Calu3 (cell line): Measurements from ENCODE around the gene CMKLR1. TPM values are rescaled to one million over a fixed set of nuclear protein-coding genes. Genes with fewer than 3 reads are reported as not detected.

Experiments used
- BruUV-seq: library from RNA; stranded (reverse); fragments of 400-500 nt; replicated peaks from 2 replicates; lab custom pipeline; 2021; lab: Mats Ljungman, UMichigan
- CTCF ChIA-PET: fragments of 300-600 bp; sonication (Branson Sonifier 250); formaldehyde crosslinking; loops from one replicate; lab custom pipeline; 2022; ENCODE audit warnings: antibody characterized with exemption; lab: Charles Lee
- DNase-seq: peaks from one replicate; pipeline ENCODE4 v3.0.0; 2022
- H3K27ac Mint-ChIP-seq: one replicate; pipeline ENCODE4 v1.8.0; 2022; ENCODE audit warnings: mixed read lengths; ENCODE audit not compliant: unreplicated experiment
- H3K27me3 Mint-ChIP-seq: one replicate; pipeline ENCODE4 v1.8.0; 2022; ENCODE audit warnings: mixed read lengths; ENCODE audit not compliant: unreplicated experiment
- H3K36me3 Mint-ChIP-seq: one replicate; pipeline ENCODE4 v1.8.0; 2022; ENCODE audit warnings: mild to moderate bottlenecking, moderate library complexity, mixed read lengths; ENCODE audit not compliant: insufficient read depth, unreplicated experiment
- H3K4me1 Mint-ChIP-seq: one replicate; pipeline ENCODE4 v1.8.0; 2022; ENCODE audit warnings: mild to moderate bottlenecking, low read depth, mixed read lengths; ENCODE audit not compliant: unreplicated experiment
- H3K4me3 Mint-ChIP-seq: one replicate; pipeline ENCODE4 v1.8.0; 2022; ENCODE audit warnings: mild to moderate bottlenecking, low read depth, moderate library complexity, mixed read lengths; ENCODE audit not compliant: unreplicated experiment
- H3K9me3 Mint-ChIP-seq: one replicate; pipeline ENCODE4 v1.8.0; 2022; ENCODE audit warnings: low read depth, mixed read lengths; ENCODE audit not compliant: unreplicated experiment
- CTCF ChIP-seq: fragments of 200-600 bp; IDR thresholded peaks from one replicate; pipeline ENCODE4 v1.8.0; 2022; ENCODE audit warnings: antibody characterized with exemption; ENCODE audit not compliant: unreplicated experiment
- intact Hi-C: fragments of 100-400 bp; cut with micrococcal nuclease; formaldehyde crosslinking; loops from one replicate; pipeline ENCODE4 v1.10.0; 2022; ENCODE audit not compliant: unreplicated experiment
- total RNA-seq: library from RNA; stranded (reverse); gene quantifications from 2 replicates; pipeline ENCODE4 v1.2.3, GENCODE V29; 2022

CMKLR1 gene
- total RNA-seq, 1 experiment from 2014 or later = not detected

- Mint-ChIP-seq H3K36me3 (no peaks in the 10 kb centered on the region), H3K4me1 (no peaks in the 10 kb centered on the region), H3K9me3 (peaks cover 4% of the 10 kb centered on the region), H3K27ac (no peak overlapping the region), H3K4me3 (no peak overlapping the region), H3K27me3 (peaks cover 47% of the 10 kb centered on the region)
- no TSS peak for BruUV-seq
- TF ChIP-seq CTCF = no peak
- no peak for DNase-seq
- CTCF ChIA-PET = no interaction called here
- intact Hi-C loops = no loop called here
Measured at GRCh38 chr12:108371801-108372344, 32.8 kb upstream of the CMKLR1 start.

GRCh38 chr12:108370415-108370814 is 31.3 kb upstream of the CMKLR1 start:
- no peak for DNase-seq
- CTCF ChIA-PET = no interaction called here
- intact Hi-C loops = no loop called here

GRCh38 chr12:108369736-108370396 is 30.8 kb upstream of the CMKLR1 start:
- BruUV-seq = no TSS peak
- H3K36me3 Mint-ChIP-seq = no peaks in the 10 kb centered on the region
- no peaks in the 10 kb centered on the region for H3K4me1 Mint-ChIP-seq
- intact Hi-C loops = no loop called here
- no peak for DNase-seq
- CTCF ChIA-PET = no interaction called here
- H3K27me3 Mint-ChIP-seq = peaks cover 62% of the 10 kb centered on the region
- H3K9me3 Mint-ChIP-seq = peaks cover 4% of the 10 kb centered on the region
- no peak for TF ChIP-seq CTCF
- no peak overlapping the region for H3K27ac Mint-ChIP-seq
- no peak overlapping the region for H3K4me3 Mint-ChIP-seq

More at GRCh38 chr12:108370415-108370814, 31.3 kb upstream of the CMKLR1 start:
- Mint-ChIP-seq H3K4me1 (no peaks in the 10 kb centered on the region), H3K36me3 (no peaks in the 10 kb centered on the region), H3K27me3 (peaks cover 60% of the 10 kb centered on the region), H3K4me3 (no peak overlapping the region), H3K27ac (no peak overlapping the region), H3K9me3 (peaks cover 4% of the 10 kb centered on the region)
- no peak for TF ChIP-seq CTCF
- no TSS peak for BruUV-seq

- H3K4me1 Mint-ChIP-seq = no peaks in the 10 kb centered on the region
- DNase-seq = no peak
- no peak for TF ChIP-seq CTCF
- intact Hi-C loops = no loop called here
- no peak overlapping the region for H3K27ac Mint-ChIP-seq
- peaks cover 3% of the 10 kb centered on the region for H3K9me3 Mint-ChIP-seq
- no peaks in the 10 kb centered on the region for H3K36me3 Mint-ChIP-seq
- no TSS peak for BruUV-seq
- CTCF ChIA-PET = no interaction called here
- peaks cover 60% of the 10 kb centered on the region for H3K27me3 Mint-ChIP-seq
- no peak overlapping the region for H3K4me3 Mint-ChIP-seq
Measured at GRCh38 chr12:108368089-108368488, 29.0 kb upstream of the CMKLR1 start.
